Muscle of leg (tissue), 11 donors: ENCODE data around the gene FGF19. TPM values are rescaled to one million over a fixed set of nuclear protein-coding genes. Genes with fewer than 3 reads are reported as not detected.

Source experiments
- DNase-seq: peaks from one replicate; pipeline ENCODE4 v3.0.0; 2013
- H3K27ac ChIP-seq: one replicate; pipeline ENCODE4 v1.5.1; 2013; ENCODE audit warnings: mild to moderate bottlenecking, low read length, control low read depth
- H3K27me3 ChIP-seq: one replicate; pipeline ENCODE4 v1.6.1; 2013; ENCODE audit warnings: low read length; ENCODE audit not compliant: control insufficient read depth, insufficient read depth
- H3K36me3 ChIP-seq: one replicate; pipeline ENCODE4 v1.6.1; 2013; ENCODE audit warnings: low read length; ENCODE audit not compliant: control insufficient read depth, insufficient read depth
- H3K4me1 ChIP-seq: one replicate; pipeline ENCODE4 v1.6.1; 2013; ENCODE audit warnings: low read length; ENCODE audit not compliant: control insufficient read depth, insufficient read depth
- H3K4me3 ChIP-seq: one replicate; pipeline ENCODE4 v1.5.1; 2013; ENCODE audit warnings: low read length, control low read depth
- H3K9me3 ChIP-seq: replicated peaks from 2 replicates; pipeline ENCODE4 v1.6.1; 2013; ENCODE audit warnings: low read depth, low read length; ENCODE audit not compliant: control insufficient read depth
- whole genome bisulfite sequencing: methylation state at CpG from one replicate; pipeline ENCODE4 v1.1.5; 2013; ENCODE audit warnings: missing lambda C conversion rate; ENCODE audit not compliant: insufficient coverage; 5-methylcytosine and 5-hydroxymethylcytosine counted together
- polyA plus RNA-seq, 8 donors: library from polyadenylated mRNA; unstranded; fragments of 120-200 nt; gene quantifications; one replicate each; pipeline versions ENCODE4 v1.2.1 to v1.2.3, GENCODE V29; 2013; ENCODE audit warnings: inconsistent platforms in 1 of 8, low replicate concordance in 1 of 8; ENCODE audit not compliant: insufficient read length in 8 of 8, insufficient read depth in 1 of 8
- total RNA-seq: library from RNA; stranded (reverse); fragments of 120-200 nt; gene quantifications from one replicate; pipeline ENCODE4 v1.2.4, GENCODE V29; 2013

FGF19 gene
- total and polyA plus RNA-seq, 9 donors: 0.44 to 2.1 (median 1.2) TPM

GRCh38 chr11:69686856-69687255 lies 17.0 kb downstream of the FGF19 start:
- Histone ChIP-seq H3K27me3 (peaks cover 14% of the 10 kb centered on the region), H3K9me3 (no peaks in the 10 kb centered on the region), H3K27ac (no peak overlapping the region), H3K36me3 (no peaks in the 10 kb centered on the region), H3K4me1 (peaks cover 5% of the 10 kb centered on the region), H3K4me3 (no peak overlapping the region)
- no peak for DNase-seq
- WGBS: 92% methylated on average over 7 of the region's 8 CpGs

- Histone ChIP-seq H3K27me3 (peaks cover 14% of the 10 kb centered on the region), H3K9me3 (no peaks in the 10 kb centered on the region), H3K36me3 (no peaks in the 10 kb centered on the region), H3K4me3 (no peak overlapping the region), H3K4me1 (peaks cover 5% of the 10 kb centered on the region), H3K27ac (no peak overlapping the region)
- 70% methylated on average over 11 of the region's 13 CpGs for WGBS
- DNase-seq: no peak
These were observed 17.4 kb downstream of the FGF19 start for GRCh38 chr11:69686452-69686851.

- DNase-seq: no peak
- H3K27me3 ChIP-seq: peaks cover 12% of the 10 kb centered on the region
- H3K36me3 ChIP-seq: no peaks in the 10 kb centered on the region
- H3K4me3 ChIP-seq: no peak overlapping the region
- 65% methylated on average over 7 of the region's 8 CpGs for WGBS
- no peaks in the 10 kb centered on the region for H3K9me3 ChIP-seq
- H3K27ac ChIP-seq: no peak overlapping the region
- peaks cover 5% of the 10 kb centered on the region for H3K4me1 ChIP-seq
These were observed 18.5 kb downstream of the FGF19 start for GRCh38 chr11:69685348-69685747.

- Histone ChIP-seq H3K27me3 (peaks cover 12% of the 10 kb centered on the region), H3K4me3 (no peak overlapping the region), H3K36me3 (no peaks in the 10 kb centered on the region), H3K4me1 (peaks cover 5% of the 10 kb centered on the region), H3K27ac (no peak overlapping the region), H3K9me3 (no peaks in the 10 kb centered on the region)
- 61% methylated on average over 6 of the region's 11 CpGs for WGBS
- DNase-seq: no peak
These were observed 19.2 kb downstream of the FGF19 start for GRCh38 chr11:69684651-69685050.

- Histone ChIP-seq H3K4me3 (no peak overlapping the region), H3K27me3 (peaks cover 12% of the 10 kb centered on the region), H3K9me3 (no peaks in the 10 kb centered on the region), H3K27ac (no peak overlapping the region), H3K36me3 (no peaks in the 10 kb centered on the region), H3K4me1 (peaks cover 5% of the 10 kb centered on the region)
- WGBS: 12% methylated on average over 3 of the region's 9 CpGs
- DNase-seq: no peak
These were observed 20.0 kb downstream of the FGF19 start for GRCh38 chr11:69683764-69684333.

GRCh38 chr11:69682681-69683326 lies 21.0 kb downstream of the FGF19 start:
- 36% methylated on average over 4 of the region's 7 CpGs for WGBS
- peaks cover 12% of the 10 kb centered on the region for H3K27me3 ChIP-seq
- H3K27ac ChIP-seq: no peak overlapping the region
- H3K36me3 ChIP-seq: no peaks in the 10 kb centered on the region
- no peaks in the 10 kb centered on the region for H3K9me3 ChIP-seq
- no peak for DNase-seq
- no peak overlapping the region for H3K4me3 ChIP-seq
- H3K4me1 ChIP-seq: peaks cover 5% of the 10 kb centered on the region

GRCh38 chr11:69682221-69682620 lies 21.6 kb downstream of the FGF19 start:
- H3K4me1 ChIP-seq: peaks cover 5% of the 10 kb centered on the region
- 84% methylated on average over 5 of the region's 6 CpGs for WGBS
- no peak for DNase-seq

GRCh38 chr11:69680688-69681087 lies 23.1 kb downstream of the FGF19 start:
- Histone ChIP-seq H3K27ac (no peak overlapping the region), H3K36me3 (no peaks in the 10 kb centered on the region), H3K4me1 (peaks cover 2% of the 10 kb centered on the region), H3K9me3 (no peaks in the 10 kb centered on the region), H3K27me3 (peaks cover 5% of the 10 kb centered on the region), H3K4me3 (no peak overlapping the region)
- 83% methylated on average over 3 of the region's 5 CpGs for WGBS
- DNase-seq: no peak

More at GRCh38 chr11:69682221-69682620, 21.6 kb downstream of the FGF19 start:
- no peaks in the 10 kb centered on the region for H3K9me3 ChIP-seq
- H3K4me3 ChIP-seq: no peak overlapping the region
- peaks cover 11% of the 10 kb centered on the region for H3K27me3 ChIP-seq
- H3K36me3 ChIP-seq: no peaks in the 10 kb centered on the region
- no peak overlapping the region for H3K27ac ChIP-seq

GRCh38 chr11:69677749-69678148 lies 26.1 kb downstream of the FGF19 start:
- Histone ChIP-seq H3K4me1 (peaks cover 11% of the 10 kb centered on the region), H3K27ac (no peak overlapping the region), H3K27me3 (peaks cover 2% of the 10 kb centered on the region), H3K4me3 (no peak overlapping the region), H3K9me3 (no peaks in the 10 kb centered on the region), H3K36me3 (peaks cover 5% of the 10 kb centered on the region)
- no CpG with 5 or more reads among the region's 2 CpGs for WGBS
- no peak for DNase-seq

- WGBS: 2% methylated on average over 72 of the region's 72 CpGs
- H3K27ac ChIP-seq: peak within 1 kb of the TSS; percentile 59
These were observed 28.7 kb downstream of the FGF19 start, which contains the start of gene LTO1 for GRCh38 chr11:69674886-69675714. TSS of gene LTO1 (minus strand) at chr11:69675353. CDS start at chr11:69675239, 114 bp downstream.

More at GRCh38 chr11:69674886-69675714, 28.7 kb downstream of the FGF19 start, which contains the start of gene LTO1:
- Histone ChIP-seq H3K36me3 (peaks cover 25% of the 10 kb centered on the region), H3K9me3 (no peaks in the 10 kb centered on the region), H3K4me1 (peaks cover 17% of the 10 kb centered on the region), H3K27me3 (peaks cover 2% of the 10 kb centered on the region), H3K4me3 (peak within 1 kb of the TSS; percentile 93)
- DNase-seq: peak; percentile 98
